COLO668 (cell line): ENCODE results near the gene ANXA10.
A peak's percentile ranks its signal among the peaks of the same experiment; 100 is the strongest.

Source experiments
- DNase-seq: peaks from one replicate; lab custom pipeline; 2025; ENCODE audit not compliant: unreplicated experiment; lab: John Stamatoyannopoulos, UW

The ANXA10 gene

GRCh38 chr4:168220893-168221292 lies 128.6 kb downstream of the ANXA10 start:
- DNase-seq: no peak

- DNase-seq: peak; percentile 74
Measured at GRCh38 chr4:168221301-168221700, 129.0 kb downstream of the ANXA10 start.
